Liver (tissue), 3 donors: ENCODE results near the gene ZNF746.

ENCODE experiments used
- FOXA1 ChIP-seq: IDR thresholded peaks from 2 replicates; pipeline ENCODE4 v1.6.1; 2016; ENCODE audit warnings: antibody characterized with exemption
- REST ChIP-seq: IDR thresholded peaks from 2 replicates; pipeline ENCODE4 v1.6.1; 2016; ENCODE audit warnings: antibody characterized with exemption, mild to moderate bottlenecking
- RXRA ChIP-seq, 2 donors: IDR thresholded peaks; 2 replicates each; pipeline ENCODE4 v1.6.1; 2017 to 2018; ENCODE audit warnings: antibody characterized with exemption in 2 of 2, mild to moderate bottlenecking in 1 of 2
- YY1 ChIP-seq: IDR thresholded peaks from 2 replicates; pipeline ENCODE4 v1.6.1; 2016; ENCODE audit warnings: antibody characterized with exemption, mild to moderate bottlenecking
- ZBTB33 ChIP-seq: IDR thresholded peaks from 2 replicates; pipeline ENCODE4 v1.6.1; 2016; ENCODE audit warnings: antibody characterized with exemption
- TF ChIP-seq, protein P1 (sequence below): fragments of 150-350 bp; IDR thresholded peaks from 2 replicates; pipeline ENCODE4 v1.5.1; 2017; ENCODE audit warnings: improper control_type of control experiment, low read depth, low read length; ENCODE audit not compliant: missing input control
- donor health status: healthy.
- donor health status: healthy.

DNA sequence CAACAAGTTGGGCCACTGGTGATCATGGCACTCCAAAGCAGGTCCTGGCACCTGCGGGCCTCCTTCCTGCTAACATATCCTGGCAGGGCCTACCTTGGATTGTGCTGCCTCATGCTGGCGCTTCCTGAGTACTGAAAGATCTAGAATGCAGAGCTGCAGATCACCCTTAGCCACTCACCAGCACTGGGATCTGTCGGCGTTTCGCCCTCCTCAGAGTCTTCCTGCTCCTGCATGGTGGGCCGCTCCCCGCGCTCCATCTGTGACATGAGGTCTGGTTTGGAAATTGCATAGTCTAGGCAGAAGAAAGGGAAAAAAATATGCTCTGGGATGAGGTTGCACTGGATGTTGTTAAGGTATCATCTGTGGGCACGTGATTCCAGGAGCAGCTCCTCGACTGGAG, 46.8 kb downstream of the ZNF746 start:
- TF ChIP-seq, protein P1, sequence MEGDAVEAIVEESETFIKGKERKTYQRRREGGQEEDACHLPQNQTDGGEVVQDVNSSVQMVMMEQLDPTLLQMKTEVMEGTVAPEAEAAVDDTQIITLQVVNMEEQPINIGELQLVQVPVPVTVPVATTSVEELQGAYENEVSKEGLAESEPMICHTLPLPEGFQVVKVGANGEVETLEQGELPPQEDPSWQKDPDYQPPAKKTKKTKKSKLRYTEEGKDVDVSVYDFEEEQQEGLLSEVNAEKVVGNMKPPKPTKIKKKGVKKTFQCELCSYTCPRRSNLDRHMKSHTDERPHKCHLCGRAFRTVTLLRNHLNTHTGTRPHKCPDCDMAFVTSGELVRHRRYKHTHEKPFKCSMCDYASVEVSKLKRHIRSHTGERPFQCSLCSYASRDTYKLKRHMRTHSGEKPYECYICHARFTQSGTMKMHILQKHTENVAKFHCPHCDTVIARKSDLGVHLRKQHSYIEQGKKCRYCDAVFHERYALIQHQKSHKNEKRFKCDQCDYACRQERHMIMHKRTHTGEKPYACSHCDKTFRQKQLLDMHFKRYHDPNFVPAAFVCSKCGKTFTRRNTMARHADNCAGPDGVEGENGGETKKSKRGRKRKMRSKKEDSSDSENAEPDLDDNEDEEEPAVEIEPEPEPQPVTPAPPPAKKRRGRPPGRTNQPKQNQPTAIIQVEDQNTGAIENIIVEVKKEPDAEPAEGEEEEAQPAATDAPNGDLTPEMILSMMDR, result no peak
- no peak for TF ChIP-seq RXRA (IDR thresholded peaks at IDR 0.05)
- no peak for TF ChIP-seq ZBTB33
- no peak for TF ChIP-seq REST
- no peak for TF ChIP-seq FOXA1
- no peak for TF ChIP-seq YY1
